HG03095 (cell line): ENCODE data around the gene CCDC88C.
"Not testable (repeated sequence)": the region's sequence is repeated elsewhere in the genome, so short reads cannot be mapped to it uniquely, and the experiment has no call there.

Experiments used
- ATAC-seq: cut with Tn5 transposase; IDR thresholded peaks from one replicate; pipeline ENCODE4 v1.9.1; 2021; ENCODE audit warnings: moderate library complexity; ENCODE audit not compliant: unreplicated experiment

The CCDC88C gene

GRCh38 chr14:91416744-91417119 is 888 bp downstream of the CCDC88C start:
- ATAC-seq: no peak

DNA sequence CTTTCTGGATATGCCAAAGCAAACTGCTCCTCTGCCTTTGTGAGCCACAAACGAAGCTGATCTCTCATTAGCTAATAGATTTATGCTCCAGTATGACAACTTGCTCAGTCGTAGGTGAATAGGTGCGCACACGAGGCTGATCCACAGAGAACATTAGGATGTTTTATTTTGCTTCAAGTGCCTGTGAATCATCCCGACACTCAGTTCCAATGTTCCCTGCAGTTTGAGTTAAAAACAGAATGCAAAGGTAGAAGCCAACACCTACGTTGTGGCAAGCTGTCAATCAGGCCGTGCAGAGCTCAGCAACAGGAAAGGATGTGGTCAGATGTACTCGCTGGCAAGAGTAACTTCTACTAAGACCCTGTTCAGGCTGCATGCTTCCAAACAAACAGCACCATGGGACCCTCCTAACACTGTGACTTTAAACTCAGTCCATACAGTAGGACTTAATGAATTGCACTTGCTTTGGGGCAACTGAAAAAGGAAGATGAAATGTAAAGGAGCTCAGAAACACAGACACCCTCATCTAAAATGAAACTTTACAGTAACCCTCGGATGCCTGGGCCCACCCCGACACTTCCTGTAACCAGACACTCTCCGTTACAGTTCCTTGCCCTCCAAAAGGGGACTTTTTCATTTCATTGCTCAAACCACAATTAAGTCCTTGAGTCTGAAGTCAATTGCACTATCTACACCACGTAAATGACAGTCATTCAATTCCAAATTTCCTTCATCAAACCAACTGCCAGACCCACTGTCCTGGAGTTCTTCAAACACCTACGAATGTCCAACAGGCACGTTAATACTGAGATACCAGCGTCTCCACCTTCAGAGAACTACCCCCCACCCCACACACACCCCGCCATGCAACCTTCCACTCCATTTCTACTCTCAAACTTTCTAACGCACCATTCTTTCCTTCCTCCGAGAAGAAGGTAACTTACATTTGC is 1.6 kb downstream of the CCDC88C start:
- peak; percentile 47 for ATAC-seq

DNA sequence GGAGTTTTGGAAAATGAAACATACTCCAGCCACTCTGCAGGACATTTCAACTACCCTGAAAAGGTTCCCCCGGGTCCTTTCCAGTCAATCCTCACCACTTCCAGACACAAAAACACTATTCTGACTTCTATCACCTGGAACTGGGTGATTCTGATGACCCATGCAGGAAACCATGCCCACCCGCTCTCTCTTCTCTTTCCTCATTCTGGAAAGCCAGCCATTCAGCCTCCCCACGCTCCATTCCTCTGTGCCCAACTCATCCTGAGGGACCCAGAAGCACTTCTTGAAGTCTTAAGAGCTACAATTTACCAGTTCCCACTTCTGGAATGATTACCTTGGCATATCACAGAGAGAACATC is 3.2 kb downstream of the CCDC88C start:
- no peak for ATAC-seq

GRCh38 chr14:91413547-91414474 is 3.8 kb downstream of the CCDC88C start:
- no peak for ATAC-seq

GRCh38 chr14:91412939-91413338 is 4.7 kb downstream of the CCDC88C start:
- ATAC-seq: no peak

DNA sequence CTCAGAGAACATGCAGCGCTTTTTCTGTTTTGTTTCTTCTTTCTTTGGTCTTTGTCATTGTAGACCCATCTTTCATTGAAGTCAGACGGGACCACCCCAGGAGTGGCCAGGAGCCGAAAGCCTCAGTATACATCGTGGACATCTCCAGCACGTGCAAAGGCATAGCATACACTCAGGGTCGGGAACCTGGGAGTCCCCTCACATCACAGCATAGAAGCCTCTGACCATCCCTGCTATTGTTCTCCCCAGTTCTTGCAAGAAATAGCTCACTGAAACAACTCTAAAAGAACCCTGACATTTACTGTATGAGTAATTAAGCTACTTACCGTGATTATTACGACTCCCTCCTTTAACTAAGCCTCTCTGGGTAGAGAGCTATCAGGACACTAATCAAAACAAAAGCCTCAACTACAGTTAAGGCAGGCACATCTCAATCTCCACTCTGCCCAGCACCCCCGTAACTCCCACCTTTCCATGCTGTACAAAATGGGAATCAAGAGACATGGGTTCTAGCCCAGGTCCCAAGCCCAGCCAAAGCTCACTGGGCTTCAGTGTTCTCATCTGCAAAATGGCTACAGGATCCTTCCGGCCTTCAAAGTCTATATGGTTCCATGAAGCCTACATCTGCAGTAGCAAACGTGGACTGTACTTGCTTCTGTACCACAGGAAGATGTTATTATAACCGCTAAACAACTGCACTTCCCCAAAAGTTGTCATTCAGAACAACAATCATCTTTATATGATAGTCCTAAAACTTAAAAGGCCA is 6.7 kb downstream of the CCDC88C start:
- no peak for ATAC-seq

GRCh38 chr14:91409928-91410718 is 7.5 kb downstream of the CCDC88C start:
- ATAC-seq: no peak

DNA sequence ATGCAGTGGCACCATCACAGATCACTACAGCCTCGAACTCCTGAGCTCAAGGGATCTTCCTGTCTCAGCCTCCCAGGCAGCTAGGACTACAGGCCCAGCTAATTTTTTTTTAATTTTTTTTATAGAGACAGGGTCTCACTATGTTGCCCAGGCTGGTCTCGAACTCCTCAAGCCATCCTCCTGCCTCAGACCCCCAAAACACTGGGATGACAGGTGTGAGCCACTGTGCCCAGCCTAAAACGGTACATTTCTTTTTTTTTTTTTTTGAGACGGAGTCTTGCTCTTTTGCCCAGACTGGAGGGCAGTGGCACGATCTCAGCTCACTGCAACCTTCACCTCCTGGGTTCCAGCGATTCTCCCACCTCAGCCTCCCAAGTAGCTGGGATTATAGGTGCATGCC is 8.4 kb downstream of the CCDC88C start:
- not testable (repeated sequence) for ATAC-seq

DNA sequence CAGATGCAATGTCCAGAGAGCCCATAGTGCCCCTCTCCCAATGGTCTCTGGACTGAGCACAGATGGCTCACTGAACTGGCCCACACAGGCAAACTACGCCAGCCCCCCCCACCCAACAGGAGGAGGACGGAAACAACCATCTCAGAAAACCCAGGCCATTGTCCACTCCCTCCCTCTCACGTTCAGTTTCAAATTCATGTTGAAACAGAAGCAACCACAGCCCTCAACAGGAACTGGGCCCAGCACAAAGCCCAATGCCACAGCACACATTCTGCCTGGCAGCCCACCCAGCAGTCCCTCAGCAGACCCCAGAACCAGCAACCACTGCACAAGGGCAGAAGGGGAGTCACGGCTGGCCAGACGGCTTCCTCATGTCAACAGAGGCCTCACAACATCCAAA is 10.6 kb downstream of the CCDC88C start:
- no peak for ATAC-seq

- no peak for ATAC-seq
Measured at GRCh38 chr14:91406451-91406850, 11.2 kb downstream of the CCDC88C start.

DNA sequence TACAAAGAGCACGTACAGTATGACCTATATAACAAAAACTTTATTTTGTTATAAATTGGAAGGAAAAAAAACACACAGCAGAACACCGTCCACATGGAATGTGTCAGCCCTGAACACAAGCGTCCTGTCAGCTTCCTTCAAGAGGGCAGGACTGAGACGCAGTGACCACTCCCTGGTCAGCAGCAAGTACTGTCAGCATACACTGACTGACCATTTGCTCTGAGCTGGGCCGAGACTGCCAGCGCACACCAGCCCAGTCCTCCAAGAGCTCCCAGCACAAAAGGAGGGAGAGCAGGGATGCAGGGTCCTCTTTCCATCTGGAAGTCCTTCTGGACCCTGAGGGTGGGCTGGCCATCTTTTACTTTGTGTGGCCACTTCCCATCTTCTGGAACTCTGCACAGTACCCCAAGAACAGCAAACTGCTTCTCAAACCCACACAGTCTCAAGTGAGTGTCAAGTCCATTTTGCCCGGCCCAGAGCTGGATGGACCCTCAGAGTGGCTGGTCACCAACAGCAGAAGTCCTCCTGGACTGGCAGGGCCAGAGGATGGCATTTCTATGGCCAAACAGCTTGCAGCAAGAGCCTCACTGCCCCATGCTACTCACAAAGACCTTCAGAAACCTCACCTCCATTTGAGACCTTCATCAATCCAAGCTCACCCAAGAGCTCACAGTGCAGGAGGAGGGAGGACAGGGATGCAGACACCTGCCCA is 11.7 kb downstream of the CCDC88C start:
- ATAC-seq: no peak

DNA sequence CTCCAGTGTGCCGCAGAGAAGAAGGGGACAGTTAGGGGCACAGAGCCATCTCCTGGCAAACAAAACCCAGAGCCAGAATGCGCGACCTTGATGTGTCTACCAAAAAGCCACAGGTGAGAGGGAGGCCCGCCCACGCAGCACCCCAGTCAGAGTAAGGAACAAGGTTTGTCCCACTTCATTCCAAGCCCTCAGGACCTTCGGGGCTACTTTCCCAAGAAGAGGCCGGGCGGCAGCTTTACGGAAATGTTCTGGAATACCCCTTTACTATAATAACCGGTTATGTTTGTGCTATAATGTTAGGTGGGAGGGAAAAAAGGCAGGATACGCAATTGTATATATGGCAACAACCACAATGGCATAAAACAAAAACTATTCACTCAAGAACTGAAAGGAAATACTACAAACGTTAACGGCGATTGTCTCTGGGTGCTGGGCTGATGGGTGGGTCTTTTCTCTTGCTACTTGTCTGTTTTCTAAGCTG is 12.3 kb downstream of the CCDC88C start:
- no peak for ATAC-seq

DNA sequence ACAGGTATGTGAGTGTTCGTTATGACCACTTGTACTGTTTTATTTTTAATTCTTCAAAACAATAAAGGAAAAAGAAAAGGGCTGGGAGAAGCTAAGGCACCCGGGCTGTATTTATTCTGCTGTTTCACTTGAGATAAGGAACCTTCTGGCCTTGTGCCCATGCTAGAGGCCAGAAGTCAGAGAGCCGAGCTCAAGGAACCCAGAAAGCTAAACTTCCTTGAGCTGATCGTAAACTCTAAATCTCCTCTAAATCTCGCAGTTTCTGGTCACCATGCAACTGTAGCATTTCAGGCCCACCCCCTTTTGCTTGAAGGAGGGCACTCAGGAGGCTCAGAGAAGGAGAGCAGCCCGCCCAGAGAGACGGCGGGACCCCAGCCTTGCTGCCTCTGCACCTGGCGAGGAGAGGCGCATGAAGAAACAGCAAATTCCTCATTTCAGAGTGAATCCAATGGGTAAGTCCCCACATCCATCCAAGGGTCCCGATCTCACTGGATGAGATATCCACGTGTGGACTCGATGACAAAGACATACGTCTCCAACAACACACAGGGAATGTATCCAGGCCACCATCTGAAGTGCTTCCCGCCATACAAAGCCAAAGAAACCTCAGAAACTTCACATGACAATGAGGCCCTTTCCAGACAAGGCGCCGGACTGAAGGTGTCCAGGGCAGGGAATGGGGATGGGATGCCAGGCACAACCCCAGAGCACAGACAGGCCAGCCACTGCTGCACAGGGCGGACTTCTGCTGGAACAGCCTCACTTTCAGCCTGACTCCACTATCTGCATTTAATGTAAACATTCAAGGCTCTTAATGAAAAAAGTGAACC is 14.6 kb downstream of the CCDC88C start:
- no peak for ATAC-seq

GRCh38 chr14:91402348-91402747 is 15.3 kb downstream of the CCDC88C start:
- ATAC-seq: no peak

- ATAC-seq: no peak
Measured at GRCh38 chr14:91401751-91402150, 15.9 kb downstream of the CCDC88C start.

DNA sequence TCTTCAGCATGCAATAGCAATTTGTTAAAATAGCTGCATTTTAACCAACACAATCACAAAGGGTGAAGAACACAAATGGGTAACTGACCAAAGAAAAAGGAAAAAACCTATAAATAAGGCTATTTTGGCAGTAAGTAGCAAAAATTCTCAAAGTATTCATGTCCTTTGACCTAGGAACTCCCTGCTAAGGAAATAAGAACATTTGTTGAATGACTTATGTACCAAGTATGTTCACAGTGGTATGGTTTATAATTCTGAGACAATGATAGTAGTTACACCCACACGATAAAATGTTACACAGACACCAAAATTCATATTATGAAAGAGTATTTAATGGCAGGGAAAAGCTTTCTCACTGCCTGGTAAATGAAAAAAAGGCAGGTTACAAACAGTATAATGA is 16.9 kb downstream of the CCDC88C start:
- no peak for ATAC-seq

- peak; percentile 44 for ATAC-seq
Measured at GRCh38 chr14:91399868-91400640, 17.6 kb downstream of the CCDC88C start.

GRCh38 chr14:91398707-91399106 is 18.9 kb downstream of the CCDC88C start:
- ATAC-seq: no peak
